NT2/D1 (cell line): ENCODE results near the gene SYNJ1.

Experiments
- YY1 ChIP-seq: IDR thresholded peaks from 2 replicates; pipeline ENCODE4 v1.6.1; 2011; ENCODE audit not compliant: insufficient read length, insufficient read depth
- ZNF274 ChIP-seq: IDR thresholded peaks from 2 replicates; pipeline ENCODE4 v1.6.1; 2011; ENCODE audit warnings: mild to moderate bottlenecking, low read depth, low read length

DNA sequence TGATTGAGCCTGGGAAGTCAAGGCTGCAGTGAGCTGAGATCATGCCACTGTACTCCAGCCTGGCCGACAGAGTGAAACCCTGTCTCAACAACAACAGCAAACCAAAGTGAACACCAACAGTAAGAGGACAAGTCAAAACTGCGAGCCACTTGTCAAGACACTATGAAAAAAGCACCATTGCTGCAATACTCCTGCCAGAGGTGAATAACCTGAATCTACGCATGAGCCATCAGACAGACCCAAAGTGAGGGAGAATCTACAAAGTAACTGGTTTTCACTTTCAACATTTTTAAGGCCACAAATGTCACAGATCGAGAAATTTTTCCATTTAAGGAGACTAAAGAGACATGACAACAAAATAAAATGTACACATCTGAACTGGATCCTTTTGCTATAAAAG, 21.9 kb downstream of the SYNJ1 start:
- TF ChIP-seq ZNF274 (no peak), YY1 (no peak)
